SK-N-SH (cell line): ENCODE data around the gene SCT. TPM values are rescaled to one million over a fixed set of nuclear protein-coding genes. Genes with fewer than 3 reads are reported as not detected.

ENCODE experiments used
- CTCF ChIA-PET: fragments of 300-600, 350-600 bp; formaldehyde crosslinking; extraction: SDS; loops from one replicate; lab custom pipeline; 2021; lab: Yijun Ruan, JAX
- POLR2A ChIA-PET: fragments of 350-600 bp; sonication (Branson Sonifier 250); formaldehyde crosslinking; extraction: SDS; loops from one replicate; lab custom pipeline; 2020; ENCODE audit warnings: antibody characterized with exemption, inconsistent platforms; lab: Yijun Ruan, JAX
- DNase-seq: peaks from one replicate; pipeline ENCODE4 v3.0.0; 2012
- H2AFZ ChIP-seq: fragments of 200-600 bp; sonication (generic); 2 replicates; pipeline ENCODE4 v1.8.1; 2016; ENCODE audit warnings: antibody characterized with exemption, mild to moderate bottlenecking, low read depth
- H3F3A ChIP-seq: fragments of 200-600 bp; sonication (generic); replicated peaks from 2 replicates; pipeline ENCODE3; 2016; ENCODE audit warnings: antibody characterized with exemption, mild to moderate bottlenecking; ENCODE audit not compliant: insufficient read depth
- H3K27ac ChIP-seq, 2 experiments: fragments of 200-500 bp in 1 of 2; fragments of 200-600 bp in 1 of 2; sonication (Bioruptor generic) in 1 of 2; sonication (generic), shearing (Covaris generic) in 1 of 2; 2 replicates each; pipeline versions ENCODE4 v1.5.1 to v1.6.1; 2014 to 2016; ENCODE audit warnings: low read depth in 2 of 2, inconsistent platforms in 1 of 2, low read length in 1 of 2, mild to moderate bottlenecking in 1 of 2, mixed read lengths in 1 of 2
- H3K27me3 ChIP-seq: fragments of 200-600 bp; sonication (generic), shearing (Covaris generic); 2 replicates; pipeline ENCODE4 v1.6.1; 2016; ENCODE audit warnings: mixed run types; ENCODE audit not compliant: insufficient read depth
- H3K36me3 ChIP-seq, 2 experiments: fragments of 200-500 bp in 1 of 2; fragments of 200-600 bp in 1 of 2; sonication (Bioruptor generic) in 1 of 2; sonication (generic) in 1 of 2; replicated peaks in 1 of 2; 2 replicates each; pipeline versions ENCODE3 to v1.5.1; 2014 to 2016; ENCODE audit warnings: low read length in 1 of 2, mild to moderate bottlenecking in 1 of 2; ENCODE audit not compliant: insufficient read depth in 2 of 2, control insufficient read depth in 1 of 2
- H3K4me1 ChIP-seq, 2 experiments: fragments of 200-500 bp in 1 of 2; fragments of 200-600 bp in 1 of 2; sonication (Bioruptor generic) in 1 of 2; sonication (generic), shearing (Covaris generic) in 1 of 2; 2 replicates each; pipeline versions ENCODE4 v1.5.1 to v1.6.1; 2014 to 2016; ENCODE audit warnings: low read depth in 1 of 2, low read length in 1 of 2, mixed run types in 1 of 2; ENCODE audit not compliant: insufficient read depth in 2 of 2, control insufficient read depth in 1 of 2
- H3K4me2 ChIP-seq: fragments of 200-600 bp; sonication (generic), shearing (Covaris generic); 2 replicates; pipeline ENCODE4 v1.6.1; 2017; ENCODE audit warnings: mixed run types
- H3K4me3 ChIP-seq, 2 experiments: fragments of 200-500 bp in 1 of 2; fragments of 200-600 bp in 1 of 2; sonication (Bioruptor generic) in 1 of 2; sonication (generic), shearing (Covaris generic) in 1 of 2; 2 replicates each; pipeline versions ENCODE4 v1.5.1 to v1.8.1; 2014 to 2016; ENCODE audit warnings: low read depth in 2 of 2, inconsistent platforms in 1 of 2, low read length in 1 of 2, mild to moderate bottlenecking in 1 of 2, mixed read lengths in 1 of 2, moderate library complexity in 1 of 2
- H3K79me2 ChIP-seq: fragments of 200-600 bp; sonication (generic); 2 replicates; pipeline ENCODE4 v1.8.1; 2017; ENCODE audit warnings: mild to moderate bottlenecking; ENCODE audit not compliant: insufficient read depth
- H3K9ac ChIP-seq: fragments of 200-600 bp; sonication (generic); 2 replicates; pipeline ENCODE4 v1.6.1; 2017; ENCODE audit warnings: mixed run types
- H3K9me2 ChIP-seq: fragments of 200-600 bp; sonication (generic); 2 replicates; pipeline ENCODE4 v1.6.1; 2017; ENCODE audit warnings: mixed run types
- H3K9me3 ChIP-seq: fragments of 200-600 bp; sonication (generic); 2 replicates; pipeline ENCODE4 v1.6.1; 2017; ENCODE audit warnings: mixed run types, mild to moderate bottlenecking, moderate library complexity
- H4K20me1 ChIP-seq: fragments of 200-600 bp; sonication (generic); 2 replicates; pipeline ENCODE4 v1.6.1; 2017; ENCODE audit warnings: mild to moderate bottlenecking, mixed run types; ENCODE audit not compliant: insufficient read depth
- CHD2 ChIP-seq: fragments of 150-350 bp; IDR thresholded peaks from 2 replicates; pipeline ENCODE4 v1.6.1; 2018; ENCODE audit warnings: low read length; ENCODE audit not compliant: partially characterized antibody
- ELF1 ChIP-seq: IDR thresholded peaks from 2 replicates; pipeline ENCODE4 v1.4.0; 2012
- EP300 ChIP-seq, 2 experiments: IDR thresholded peaks; 2 replicates each; pipeline versions ENCODE4 v1.4.0 to v1.6.1; 2012; ENCODE audit warnings: borderline replicate concordance in 1 of 2, low read depth in 1 of 2, low read length in 1 of 2
- FOXM1 ChIP-seq: IDR thresholded peaks from 2 replicates; pipeline ENCODE4 v1.4.0; 2012; ENCODE audit warnings: low read depth, mild to moderate bottlenecking
- GATA2 ChIP-seq: sonication (generic); formaldehyde crosslinking; IDR thresholded peaks from 2 replicates; pipeline ENCODE4 v1.5.0; 2020; ENCODE audit warnings: mild to moderate bottlenecking, missing genetic modification reagents
- IRF3 ChIP-seq: fragments of 150-350 bp; IDR thresholded peaks from 2 replicates; pipeline ENCODE4 v1.6.1; 2016; ENCODE audit warnings: mild to moderate bottlenecking, low read depth, low read length
- JUND ChIP-seq: IDR thresholded peaks from 2 replicates; pipeline ENCODE4 v1.4.0; 2012
- NFIC ChIP-seq: IDR thresholded peaks from 2 replicates; pipeline ENCODE4 v1.4.0; 2012; ENCODE audit warnings: borderline replicate concordance
- PBX3 ChIP-seq: IDR thresholded peaks from 2 replicates; pipeline ENCODE4; 2012
- RAD21 ChIP-seq: IDR thresholded peaks from 2 replicates; pipeline ENCODE4 v1.6.1; 2012; ENCODE audit warnings: mild to moderate bottlenecking, low read length
- RCOR1 ChIP-seq: fragments of 150-350 bp; IDR thresholded peaks from 2 replicates; pipeline ENCODE4 v1.6.1; 2017; ENCODE audit warnings: antibody characterized with exemption, low read length
- SMC3 ChIP-seq: IDR thresholded peaks from 2 replicates; pipeline ENCODE4 v1.6.1; 2012; ENCODE audit warnings: low read depth, low read length, improper control_type of control experiment
- TAF1 ChIP-seq: IDR thresholded peaks from 2 replicates; pipeline ENCODE4 v1.6.1; 2012; ENCODE audit warnings: low read depth, mild to moderate bottlenecking, low read length, moderate library complexity, borderline replicate concordance
- TEAD4 ChIP-seq: IDR thresholded peaks from 2 replicates; pipeline ENCODE4 v1.4.0; 2012; ENCODE audit warnings: mild to moderate bottlenecking, borderline replicate concordance; ENCODE audit not compliant: insufficient read depth
- USF2 ChIP-seq: fragments of 150-350 bp; IDR thresholded peaks from 2 replicates; pipeline ENCODE4 v1.6.1; 2017; ENCODE audit warnings: antibody characterized with exemption, low read length, low read depth, borderline replicate concordance
- YY1 ChIP-seq: IDR thresholded peaks from 2 replicates; pipeline ENCODE4 v1.4.0; 2012; ENCODE audit warnings: low read depth, mild to moderate bottlenecking
- WGBS: methylation state at CpG from one replicate; pipeline ENCODE4 v1.1.6; 2017; ENCODE audit warnings: low lambda C conversion rate; 5-methylcytosine and 5-hydroxymethylcytosine counted together
- polyA plus RNA-seq, 3 experiments: library from polyadenylated mRNA; depleted of rRNA; stranded (reverse); fragments of >200 nt; gene quantifications; 2 replicates each; pipeline ENCODE4 v1.2.3, GENCODE V29; 2012
- TF ChIP-seq, protein P1 (sequence below): IDR thresholded peaks from 2 replicates; pipeline ENCODE4 v1.6.1; 2012; ENCODE audit warnings: mild to moderate bottlenecking, low read depth, low read length, moderate library complexity

Gene SCT
- polyA plus RNA-seq, 1 of the 3 experiments (the other 2 are of a cell fraction): not detected

DNA sequence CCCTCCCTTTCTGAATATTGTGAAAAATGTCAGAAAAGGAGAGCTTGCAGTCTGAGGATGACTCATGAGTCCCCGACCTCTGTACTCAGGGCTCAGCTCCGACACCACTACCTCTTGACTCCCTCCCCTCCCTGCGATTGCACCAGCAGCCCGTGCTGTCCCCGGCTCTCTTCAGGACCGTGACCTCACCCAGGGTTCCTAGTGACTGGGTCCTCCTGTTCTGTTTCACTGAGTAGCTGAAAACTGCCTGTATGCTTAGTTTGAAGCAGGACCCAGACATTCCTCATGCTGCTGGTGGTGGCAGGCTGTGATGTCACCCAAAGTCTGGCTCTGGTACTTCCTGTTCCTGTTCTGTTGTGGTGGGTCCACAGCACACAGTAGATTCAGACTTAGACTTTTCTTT, 39.0 kb downstream of the SCT start:
- Histone ChIP-seq H3K9me3 (no peaks in the 10 kb centered on the region), H3F3A (peaks cover 12% of the 10 kb centered on the region), H3K4me2 (no peak overlapping the region), H3K4me3 (no peak overlapping the region), H3K79me2 (peaks cover 67% of the 10 kb centered on the region), H3K27ac (peak overlapping the region in 1 of 2 experiments; percentile 54; a peak in 2 of 4 replicates), H3K27me3 (no peaks in the 10 kb centered on the region), H3K9me2 (no peaks in the 10 kb centered on the region), H3K4me1 (no peaks in the 10 kb centered on the region), H2AFZ (no peak overlapping the region), H3K9ac (no peak overlapping the region), H4K20me1 (peaks cover 64% of the 10 kb centered on the region), H3K36me3 (peaks cover 31 to 63% of the 10 kb centered on the region in 2 experiments)
- whole genome bisulfite sequencing: 50% methylated on average over 6 of the region's 6 CpGs
- no peak for DNase-seq
- ChIA-PET POLR2A (no interaction called here), CTCF (no interaction called here)
- TF ChIP-seq NFIC (no peak), CHD2 (no peak), FOXM1 (no peak), YY1 (no peak), RCOR1 (no peak), PBX3 (no peak), GATA2 (CRISPR knock-in tag) (no peak), IRF3 (no peak), TEAD4 (no peak), TAF1 (no peak), USF2 (no peak), RAD21 (no peak), SMC3 (no peak), ELF1 (no peak), EP300 (IDR thresholded peaks at IDR 0.05; ENCODE audit: borderline replicate concordance in 1 of 2, low read depth in 1 of 2, low read length in 1 of 2) (no peak), JUND (no peak)
- TF ChIP-seq, protein P1, sequence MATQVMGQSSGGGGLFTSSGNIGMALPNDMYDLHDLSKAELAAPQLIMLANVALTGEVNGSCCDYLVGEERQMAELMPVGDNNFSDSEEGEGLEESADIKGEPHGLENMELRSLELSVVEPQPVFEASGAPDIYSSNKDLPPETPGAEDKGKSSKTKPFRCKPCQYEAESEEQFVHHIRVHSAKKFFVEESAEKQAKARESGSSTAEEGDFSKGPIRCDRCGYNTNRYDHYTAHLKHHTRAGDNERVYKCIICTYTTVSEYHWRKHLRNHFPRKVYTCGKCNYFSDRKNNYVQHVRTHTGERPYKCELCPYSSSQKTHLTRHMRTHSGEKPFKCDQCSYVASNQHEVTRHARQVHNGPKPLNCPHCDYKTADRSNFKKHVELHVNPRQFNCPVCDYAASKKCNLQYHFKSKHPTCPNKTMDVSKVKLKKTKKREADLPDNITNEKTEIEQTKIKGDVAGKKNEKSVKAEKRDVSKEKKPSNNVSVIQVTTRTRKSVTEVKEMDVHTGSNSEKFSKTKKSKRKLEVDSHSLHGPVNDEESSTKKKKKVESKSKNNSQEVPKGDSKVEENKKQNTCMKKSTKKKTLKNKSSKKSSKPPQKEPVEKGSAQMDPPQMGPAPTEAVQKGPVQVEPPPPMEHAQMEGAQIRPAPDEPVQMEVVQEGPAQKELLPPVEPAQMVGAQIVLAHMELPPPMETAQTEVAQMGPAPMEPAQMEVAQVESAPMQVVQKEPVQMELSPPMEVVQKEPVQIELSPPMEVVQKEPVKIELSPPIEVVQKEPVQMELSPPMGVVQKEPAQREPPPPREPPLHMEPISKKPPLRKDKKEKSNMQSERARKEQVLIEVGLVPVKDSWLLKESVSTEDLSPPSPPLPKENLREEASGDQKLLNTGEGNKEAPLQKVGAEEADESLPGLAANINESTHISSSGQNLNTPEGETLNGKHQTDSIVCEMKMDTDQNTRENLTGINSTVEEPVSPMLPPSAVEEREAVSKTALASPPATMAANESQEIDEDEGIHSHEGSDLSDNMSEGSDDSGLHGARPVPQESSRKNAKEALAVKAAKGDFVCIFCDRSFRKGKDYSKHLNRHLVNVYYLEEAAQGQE: no peak
